ENCODE data around the gene CTSW. TPM values are rescaled to one million over a fixed set of nuclear protein-coding genes. Genes with fewer than 3 reads are reported as not detected.
"Not testable (repeated sequence)": the region's sequence is repeated elsewhere in the genome, so short reads cannot be mapped to it uniquely, and the experiment has no call there.

The CTSW gene
- total RNA-seq (2014; rRNA removed; shearing (Covaris generic)), result 0.29 and 0.48 TPM in 2 replicates
- polyA plus RNA-seq (2015; cell fraction: cytosol; rRNA removed), result not detected in 2 replicates
- not detected in 2 replicates for polyA plus RNA-seq (2015; cell fraction: nucleus; rRNA removed)

DNA sequence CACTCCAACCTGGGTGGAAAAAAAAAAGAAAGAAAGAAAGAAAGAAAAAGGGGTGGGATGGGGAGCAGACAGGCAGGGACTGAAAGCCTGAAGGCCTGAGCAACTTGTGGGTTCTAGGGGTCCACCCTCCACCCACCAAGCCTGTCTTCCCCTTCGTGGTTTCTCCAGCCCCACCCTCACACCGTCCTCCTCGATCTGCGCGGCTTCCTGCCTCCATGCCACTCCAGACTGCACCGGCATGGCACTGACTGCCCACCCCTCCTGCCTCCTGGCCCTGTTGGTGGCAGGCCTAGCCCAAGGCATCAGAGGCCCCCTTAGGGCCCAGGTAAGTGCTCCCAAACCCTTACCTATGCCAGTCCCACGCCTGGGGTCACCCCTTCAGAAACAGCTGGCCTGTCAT is at the start of gene CTSW:
TSS of gene CTSW (plus strand) at position 221 of the 400 bp plus-strand sequence. CDS start at position 239, 18 bp downstream.
- DNase-seq (ENCODE audit: low read depth, low spot score), result no peak
- in situ Hi-C loops (cut with HindIII; ENCODE audit: low pct_unique_long_range_greater_than_20kb, low sequenced_read_pairs), result no loop called here

- DNase-seq (ENCODE audit: low read depth, low spot score); in situ Hi-C loops (cut with HindIII; ENCODE audit: low pct_unique_long_range_greater_than_20kb, low sequenced_read_pairs): not testable (repeated sequence)
Measured at GRCh38 chr11:65832231-65832630, 47.4 kb upstream of the CTSW start.

DNA sequence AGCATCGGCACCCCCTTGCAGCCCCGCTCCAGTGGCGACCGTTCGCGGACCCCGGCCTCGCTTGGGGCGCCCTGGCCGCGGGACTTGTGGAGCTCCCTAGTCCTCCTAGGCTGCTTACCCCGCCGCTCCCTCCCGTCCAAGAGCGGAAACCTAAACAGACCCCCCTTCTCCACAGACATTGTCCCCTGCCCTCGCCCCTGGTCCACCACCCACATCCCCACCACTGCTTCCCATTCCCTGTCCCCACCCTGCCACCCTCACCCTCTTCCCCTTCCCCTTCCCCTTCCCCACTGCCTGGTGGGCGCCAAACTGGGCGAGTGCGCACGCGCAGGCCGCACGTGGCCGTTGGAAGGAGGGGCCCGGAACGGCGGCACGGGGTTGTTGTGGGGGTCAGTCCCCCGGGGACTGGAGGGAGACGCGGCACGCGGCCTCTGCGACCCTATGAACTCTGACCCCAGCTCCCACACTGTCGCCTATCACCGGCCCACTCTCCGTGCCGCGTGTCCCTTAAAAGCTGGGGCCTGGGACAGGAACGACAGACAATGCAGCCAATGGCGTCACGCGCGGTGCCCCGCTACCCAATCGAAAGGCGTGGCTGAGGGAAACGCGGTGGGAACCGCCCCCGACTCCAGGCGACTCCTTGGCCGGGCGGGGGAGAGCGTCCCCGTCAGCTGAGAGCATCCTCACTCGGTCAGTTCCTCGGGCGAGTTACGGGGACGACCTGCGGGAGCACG is 46.2 kb upstream of the CTSW start, which contains the start of gene SNX32:
TSS of gene SNX32 (plus strand) at position 667 of the 734 bp plus-strand sequence. CDS start 103 bp downstream, outside the sequence.
- in situ Hi-C loops (cut with HindIII; ENCODE audit: low pct_unique_long_range_greater_than_20kb, low sequenced_read_pairs), result no loop called here
- DNase-seq (ENCODE audit: low read depth, low spot score), result peak; percentile 86

GRCh38 chr11:65834202-65834601 is 45.4 kb upstream of the CTSW start:
- in situ Hi-C loops (cut with HindIII; ENCODE audit: low pct_unique_long_range_greater_than_20kb, low sequenced_read_pairs), result no loop called here
- DNase-seq (ENCODE audit: low read depth, low spot score), result no peak

DNA sequence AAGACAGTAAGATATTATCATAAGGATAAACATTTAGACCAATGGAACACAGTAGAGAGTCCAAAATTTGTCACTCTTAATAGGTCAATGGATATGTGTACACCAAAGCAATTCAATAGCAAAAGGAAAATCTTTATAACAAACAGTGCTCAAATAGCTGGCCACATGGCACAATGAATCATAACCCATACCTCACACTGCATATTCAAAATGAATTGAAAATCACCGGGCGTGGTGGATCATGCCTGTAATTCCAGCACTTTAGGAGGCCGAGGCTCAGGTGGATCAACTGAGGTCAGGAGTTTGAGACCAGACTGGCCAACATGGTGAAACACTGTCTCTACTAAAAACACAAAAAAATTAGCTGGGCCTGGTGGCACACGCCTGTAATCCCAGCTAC is 37.5 kb upstream of the CTSW start:
- DNase-seq (ENCODE audit: low read depth, low spot score), result no peak
- in situ Hi-C loops (cut with HindIII; ENCODE audit: low pct_unique_long_range_greater_than_20kb, low sequenced_read_pairs), result no loop called here

- in situ Hi-C loops (cut with HindIII; ENCODE audit: low pct_unique_long_range_greater_than_20kb, low sequenced_read_pairs), result no loop called here
- no peak for DNase-seq (ENCODE audit: low read depth, low spot score)
Measured at GRCh38 chr11:65843811-65844210, 35.8 kb upstream of the CTSW start.

GRCh38 chr11:65844231-65844872 is 35.3 kb upstream of the CTSW start:
- in situ Hi-C loops (cut with HindIII; ENCODE audit: low pct_unique_long_range_greater_than_20kb, low sequenced_read_pairs), result no loop called here
- no peak for DNase-seq (ENCODE audit: low read depth, low spot score)

GRCh38 chr11:65847746-65848145 is 31.9 kb upstream of the CTSW start:
- DNase-seq (ENCODE audit: low read depth, low spot score), result no peak
- in situ Hi-C loops (cut with HindIII; ENCODE audit: low pct_unique_long_range_greater_than_20kb, low sequenced_read_pairs), result no loop called here

- DNase-seq (ENCODE audit: low read depth, low spot score); in situ Hi-C loops (cut with HindIII; ENCODE audit: low pct_unique_long_range_greater_than_20kb, low sequenced_read_pairs): not testable (repeated sequence)
Measured at GRCh38 chr11:65848693-65849092, 30.9 kb upstream of the CTSW start.

GRCh38 chr11:65849366-65849765 is 30.3 kb upstream of the CTSW start:
- in situ Hi-C loops (cut with HindIII; ENCODE audit: low pct_unique_long_range_greater_than_20kb, low sequenced_read_pairs), result no loop called here
- DNase-seq (ENCODE audit: low read depth, low spot score), result no peak

DNA sequence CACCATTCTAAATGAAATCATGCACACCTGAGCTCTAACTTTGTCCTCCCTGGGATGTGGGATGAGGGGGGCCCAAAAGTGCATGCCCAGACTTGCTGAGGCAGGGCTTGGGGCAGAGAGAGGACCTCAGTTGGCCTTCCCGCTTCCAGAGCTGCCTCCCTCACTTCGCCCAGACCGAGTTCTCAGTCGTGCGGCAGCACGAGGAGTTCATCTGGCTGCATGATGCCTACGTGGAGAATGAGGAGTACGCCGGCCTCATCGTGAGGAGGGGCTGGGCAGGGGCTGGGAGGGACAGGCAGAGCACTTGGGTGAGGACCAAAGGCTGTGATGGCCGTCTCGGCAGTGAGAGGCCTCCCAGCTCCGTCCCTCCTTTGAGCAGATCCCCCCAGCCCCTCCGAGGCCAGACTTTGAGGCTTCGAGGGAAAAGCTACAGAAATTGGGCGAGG is 29.8 kb upstream of the CTSW start:
- DNase-seq (ENCODE audit: low read depth, low spot score), result no peak
- in situ Hi-C loops (cut with HindIII; ENCODE audit: low pct_unique_long_range_greater_than_20kb, low sequenced_read_pairs), result no loop called here

GRCh38 chr11:65850217-65851082 is 29.2 kb upstream of the CTSW start:
- DNase-seq (ENCODE audit: low read depth, low spot score), result no peak
- in situ Hi-C loops (cut with HindIII; ENCODE audit: low pct_unique_long_range_greater_than_20kb, low sequenced_read_pairs), result no loop called here

- in situ Hi-C loops (cut with HindIII; ENCODE audit: low pct_unique_long_range_greater_than_20kb, low sequenced_read_pairs), result no loop called here
- DNase-seq (ENCODE audit: low read depth, low spot score), result peak; percentile 52
Measured at GRCh38 chr11:65851083-65851579, 28.5 kb upstream of the CTSW start.

GRCh38 chr11:65851811-65852507 is 27.7 kb upstream of the CTSW start:
- no peak for DNase-seq (ENCODE audit: low read depth, low spot score)
- in situ Hi-C loops (cut with HindIII; ENCODE audit: low pct_unique_long_range_greater_than_20kb, low sequenced_read_pairs), result no loop called here

GRCh38 chr11:65852508-65853245 is 27.0 kb upstream of the CTSW start:
- no peak for DNase-seq (ENCODE audit: low read depth, low spot score)
- in situ Hi-C loops (cut with HindIII; ENCODE audit: low pct_unique_long_range_greater_than_20kb, low sequenced_read_pairs), result no loop called here

GRCh38 chr11:65853246-65853979 is 26.2 kb upstream of the CTSW start:
- in situ Hi-C loops (cut with HindIII; ENCODE audit: low pct_unique_long_range_greater_than_20kb, low sequenced_read_pairs), result no loop called here

More at GRCh38 chr11:65853246-65853979, 26.2 kb upstream of the CTSW start:
- no peak for DNase-seq (ENCODE audit: low read depth, low spot score)

Measured in SK-MEL-5 (cell line).